ENCODE results near the gene MEGF8. TPM values are rescaled to one million over a fixed set of nuclear protein-coding genes. Genes with fewer than 3 reads are reported as not detected.
A peak's percentile ranks its signal among the peaks of the same experiment; 100 is the strongest.

Gene MEGF8
- total and polyA plus RNA-seq, 2 of the 13 experiments (the other 11 are each of a cell fraction or from before 2014, with no cell fraction given): 4.0 to 8.8 TPM

GRCh38 chr19:42281146-42281826, 44.1 kb upstream of the MEGF8 start (continued):
- TF ChIP-seq PRDM10 (CRISPR knock-in tag; IDR thresholded peaks at IDR 0.05; ENCODE audit: low read depth) (0 out of 2 replicates have a peak, but pooled peaks have one; percentile 54), DNMT3B (CRISPR knock-in tag; conservative IDR thresholded peaks at IDR 0.05) (no peak), RXRA (CRISPR knock-in tag; IDR thresholded peaks at IDR 0.05) (0 out of 2 replicates have a peak, but pooled peaks have one; percentile 23), ZNF788 (CRISPR knock-in tag; IDR thresholded peaks at IDR 0.05; ENCODE audit: borderline replicate concordance) (peak; percentile 25; the same call in 1 of the 2 replicates), ZNF24 (IDR thresholded peaks at IDR 0.05) (no peak), ZBTB3 (CRISPR knock-in tag; IDR thresholded peaks at IDR 0.05; ENCODE audit: borderline replicate concordance, low read depth) (no peak), SOX6 (IDR thresholded peaks at IDR 0.05) (no peak), SOX6 (CRISPR knock-in tag; IDR thresholded peaks at IDR 0.05) (peak; percentile 64), ZNF160 (CRISPR knock-in tag; IDR thresholded peaks at IDR 0.05) (no peak), GFI1 (CRISPR knock-in tag; IDR thresholded peaks at IDR 0.05; ENCODE audit: borderline replicate concordance) (peak; percentile 29; the same call in 1 of the 2 replicates), POLR2A (IDR thresholded peaks at IDR 0.05; ENCODE audit: insufficient read depth in 1 of 2, low read depth in 2 of 2, low read length in 2 of 2) (0 out of 4 replicates have a peak, but pooled peaks of 1 of the 2 experiments have one; percentile 19), PITX1 (CRISPR knock-in tag; IDR thresholded peaks at IDR 0.05) (peak; percentile 46; the same call in 1 of the 2 replicates), MYPOP (CRISPR knock-in tag; IDR thresholded peaks at IDR 0.05) (no peak)
- TF ChIP-seq, protein P1, sequence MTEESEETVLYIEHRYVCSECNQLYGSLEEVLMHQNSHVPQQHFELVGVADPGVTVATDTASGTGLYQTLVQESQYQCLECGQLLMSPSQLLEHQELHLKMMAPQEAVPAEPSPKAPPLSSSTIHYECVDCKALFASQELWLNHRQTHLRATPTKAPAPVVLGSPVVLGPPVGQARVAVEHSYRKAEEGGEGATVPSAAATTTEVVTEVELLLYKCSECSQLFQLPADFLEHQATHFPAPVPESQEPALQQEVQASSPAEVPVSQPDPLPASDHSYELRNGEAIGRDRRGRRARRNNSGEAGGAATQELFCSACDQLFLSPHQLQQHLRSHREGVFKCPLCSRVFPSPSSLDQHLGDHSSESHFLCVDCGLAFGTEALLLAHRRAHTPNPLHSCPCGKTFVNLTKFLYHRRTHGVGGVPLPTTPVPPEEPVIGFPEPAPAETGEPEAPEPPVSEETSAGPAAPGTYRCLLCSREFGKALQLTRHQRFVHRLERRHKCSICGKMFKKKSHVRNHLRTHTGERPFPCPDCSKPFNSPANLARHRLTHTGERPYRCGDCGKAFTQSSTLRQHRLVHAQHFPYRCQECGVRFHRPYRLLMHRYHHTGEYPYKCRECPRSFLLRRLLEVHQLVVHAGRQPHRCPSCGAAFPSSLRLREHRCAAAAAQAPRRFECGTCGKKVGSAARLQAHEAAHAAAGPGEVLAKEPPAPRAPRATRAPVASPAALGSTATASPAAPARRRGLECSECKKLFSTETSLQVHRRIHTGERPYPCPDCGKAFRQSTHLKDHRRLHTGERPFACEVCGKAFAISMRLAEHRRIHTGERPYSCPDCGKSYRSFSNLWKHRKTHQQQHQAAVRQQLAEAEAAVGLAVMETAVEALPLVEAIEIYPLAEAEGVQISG (CRISPR knock-in tag; IDR thresholded peaks at IDR 0.05): peak; percentile 27; the same call in 1 of the 2 replicates
- TF ChIP-seq, protein P2, sequence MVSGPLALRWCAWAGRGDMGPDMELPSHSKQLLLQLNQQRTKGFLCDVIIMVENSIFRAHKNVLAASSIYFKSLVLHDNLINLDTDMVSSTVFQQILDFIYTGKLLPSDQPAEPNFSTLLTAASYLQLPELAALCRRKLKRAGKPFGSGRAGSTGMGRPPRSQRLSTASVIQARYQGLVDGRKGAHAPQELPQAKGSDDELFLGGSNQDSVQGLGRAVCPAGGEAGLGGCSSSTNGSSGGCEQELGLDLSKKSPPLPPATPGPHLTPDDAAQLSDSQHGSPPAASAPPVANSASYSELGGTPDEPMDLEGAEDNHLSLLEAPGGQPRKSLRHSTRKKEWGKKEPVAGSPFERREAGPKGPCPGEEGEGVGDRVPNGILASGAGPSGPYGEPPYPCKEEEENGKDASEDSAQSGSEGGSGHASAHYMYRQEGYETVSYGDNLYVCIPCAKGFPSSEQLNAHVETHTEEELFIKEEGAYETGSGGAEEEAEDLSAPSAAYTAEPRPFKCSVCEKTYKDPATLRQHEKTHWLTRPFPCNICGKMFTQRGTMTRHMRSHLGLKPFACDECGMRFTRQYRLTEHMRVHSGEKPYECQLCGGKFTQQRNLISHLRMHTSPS (CRISPR knock-in tag; IDR thresholded peaks at IDR 0.05; ENCODE audit: low read depth): peak; percentile 94; the same call in 1 of the 2 replicates
- TF ChIP-seq, protein P3, sequence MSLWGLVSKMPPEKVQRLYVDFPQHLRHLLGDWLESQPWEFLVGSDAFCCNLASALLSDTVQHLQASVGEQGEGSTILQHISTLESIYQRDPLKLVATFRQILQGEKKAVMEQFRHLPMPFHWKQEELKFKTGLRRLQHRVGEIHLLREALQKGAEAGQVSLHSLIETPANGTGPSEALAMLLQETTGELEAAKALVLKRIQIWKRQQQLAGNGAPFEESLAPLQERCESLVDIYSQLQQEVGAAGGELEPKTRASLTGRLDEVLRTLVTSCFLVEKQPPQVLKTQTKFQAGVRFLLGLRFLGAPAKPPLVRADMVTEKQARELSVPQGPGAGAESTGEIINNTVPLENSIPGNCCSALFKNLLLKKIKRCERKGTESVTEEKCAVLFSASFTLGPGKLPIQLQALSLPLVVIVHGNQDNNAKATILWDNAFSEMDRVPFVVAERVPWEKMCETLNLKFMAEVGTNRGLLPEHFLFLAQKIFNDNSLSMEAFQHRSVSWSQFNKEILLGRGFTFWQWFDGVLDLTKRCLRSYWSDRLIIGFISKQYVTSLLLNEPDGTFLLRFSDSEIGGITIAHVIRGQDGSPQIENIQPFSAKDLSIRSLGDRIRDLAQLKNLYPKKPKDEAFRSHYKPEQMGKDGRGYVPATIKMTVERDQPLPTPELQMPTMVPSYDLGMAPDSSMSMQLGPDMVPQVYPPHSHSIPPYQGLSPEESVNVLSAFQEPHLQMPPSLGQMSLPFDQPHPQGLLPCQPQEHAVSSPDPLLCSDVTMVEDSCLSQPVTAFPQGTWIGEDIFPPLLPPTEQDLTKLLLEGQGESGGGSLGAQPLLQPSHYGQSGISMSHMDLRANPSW (CRISPR knock-in tag; IDR thresholded peaks at IDR 0.05; ENCODE audit: borderline replicate concordance): 0 out of 2 replicates have a peak, but pooled peaks have one; percentile 33
